ENCODE results near the gene DSG3. TPM values are rescaled to one million over a fixed set of nuclear protein-coding genes. Genes with fewer than 3 reads are reported as not detected.

The DSG3 gene
- total and polyA plus RNA-seq, 2 of the 8 experiments (the other 6 are each of a cell fraction or from before 2014, with no cell fraction given) = 0.03 to 0.07 TPM

- H2AFZ ChIP-seq (ENCODE audit: low read length) = no peak overlapping the region
- no peak overlapping the region for H3K56ac ChIP-seq (replicated peaks; ENCODE audit: insufficient read length, low read depth, low read length)
- no peak overlapping the region for H3K4me3 ChIP-seq (ENCODE audit: extremely low read depth in 1 of 4, insufficient read depth in 2 of 4, low read depth in 3 of 4, low read length in 4 of 4)
- WGBS, 2 experiments (ENCODE audit: extremely low coverage in 1 of 2, insufficient coverage in 1 of 2, insufficient read length in 1 of 2, insufficient replicate concordance in 2 of 2, low coverage in 1 of 2, low lambda C conversion rate in 2 of 2, missing lambda C conversion rate in 1 of 2) = 94% methylated on average over 9 of the region's 9 CpGs; no CpG with 5 or more reads in 1 of the 2 experiments
- no peaks in the 10 kb centered on the region for H3K27me3 ChIP-seq (replicated peaks in 1 of 4; ENCODE audit: control insufficient read depth in 3 of 4, extremely low read depth in 1 of 4, insufficient read depth in 3 of 4, low read length in 3 of 4)
- no peak overlapping the region for H3K4me2 ChIP-seq (ENCODE audit: insufficient read depth in 1 of 2, low read depth in 2 of 2, low read length in 2 of 2)
- H2BK120ac ChIP-seq (replicated peaks; ENCODE audit: low read depth, low read length) = no peak overlapping the region
- no peak overlapping the region for H2BK20ac ChIP-seq (ENCODE audit: low read length)
- no peak overlapping the region for H3K4ac ChIP-seq (replicated peaks; ENCODE audit: insufficient read length, low read depth, low read length)
- DNase-seq (ENCODE audit: low read depth in 1 of 2, low spot score in 2 of 2) (no peak), FAIRE-seq (no peak)
- no peak overlapping the region for H3K18ac ChIP-seq (ENCODE audit: extremely low read depth, low read length)
- no peak overlapping the region for H4K91ac ChIP-seq (replicated peaks; ENCODE audit: insufficient read length, low read length)
- no peak overlapping the region for H3K27ac ChIP-seq (ENCODE audit: low read depth, low read length)
- H3K9me3 ChIP-seq (ENCODE audit: insufficient read depth in 2 of 2, low read depth in 1 of 2, low read length in 1 of 2) = no peaks in the 10 kb centered on the region
- H3K23me2 ChIP-seq (ENCODE audit: low read depth, low read length) = peaks cover 3% of the 10 kb centered on the region; the same call in 1 of the 2 replicates
- H3K14ac ChIP-seq (ENCODE audit: insufficient read length) = no peak overlapping the region
- no peak overlapping the region for H3K9ac ChIP-seq (replicated peaks in 1 of 4; ENCODE audit: extremely low read depth in 1 of 4, low read depth in 3 of 4, low read length in 3 of 4)
- no peaks in the 10 kb centered on the region for H3K79me2 ChIP-seq (ENCODE audit: control insufficient read depth in 1 of 2, insufficient read depth in 2 of 2, low read length in 2 of 2)
- no peaks in the 10 kb centered on the region; a peak in 1 of 7 replicates for H3K4me1 ChIP-seq (replicated peaks in 1 of 4; ENCODE audit: control insufficient read depth in 3 of 4, insufficient read depth in 4 of 4, low read length in 3 of 4)
- H3K79me1 ChIP-seq (ENCODE audit: low read depth, low read length) = no peaks in the 10 kb centered on the region
- no peak overlapping the region for H2AK5ac ChIP-seq (ENCODE audit: low read depth, low read length)
- H4K5ac ChIP-seq (ENCODE audit: insufficient read length, low read depth, low read length) = no peak overlapping the region
- no peaks in the 10 kb centered on the region for H4K20me1 ChIP-seq (replicated peaks in 1 of 2; ENCODE audit: control insufficient read depth in 1 of 2, insufficient read depth in 2 of 2, low read length in 2 of 2)
- H3K36me3 ChIP-seq (ENCODE audit: control insufficient read depth in 2 of 4, insufficient read depth in 4 of 4, low read length in 3 of 4) = no peaks in the 10 kb centered on the region
- POLR2A ChIA-PET (ENCODE audit: partially characterized antibody) = no interaction called here
- H2BK5ac ChIP-seq (ENCODE audit: low read depth, low read length) = no peak overlapping the region
- no peak overlapping the region for H4K8ac ChIP-seq (ENCODE audit: extremely low read depth, insufficient read depth, low read length)
- H2BK12ac ChIP-seq (ENCODE audit: low read depth, low read length) = no peak overlapping the region
- H2BK15ac ChIP-seq (ENCODE audit: low read length) = no peak overlapping the region
- no peak overlapping the region for H3K23ac ChIP-seq (ENCODE audit: insufficient read length)
- CTCF ChIA-PET (ENCODE audit: partially characterized antibody) = interaction anchor here (1.4 kb wide), 1 partner anchor 155 kb away, joined by 4 read pairs; no protein-coding TSS in a partner anchor
- TF ChIP-seq KDM5A (IDR thresholded peaks at IDR 0.05; ENCODE audit: low read length) (no peak), RBBP5 (IDR thresholded peaks at IDR 0.05; ENCODE audit: borderline replicate concordance, low read depth, low read length) (no peak), BCL11A (IDR thresholded peaks at IDR 0.05; ENCODE audit: low read depth in 2 of 2, low read length in 2 of 2) (no peak), SRF (IDR thresholded peaks at IDR 0.05; ENCODE audit: low read depth, low read length) (no peak), FOSL1 (IDR thresholded peaks at IDR 0.05; ENCODE audit: insufficient read depth, low read depth, low read length) (no peak), RFX5 (IDR thresholded peaks at IDR 0.05; ENCODE audit: borderline replicate concordance, low read depth, low read length) (no peak), SP2 (IDR thresholded peaks at IDR 0.05; ENCODE audit: low read length) (no peak), TEAD4 (IDR thresholded peaks at IDR 0.05; ENCODE audit: low read depth, low read length) (no peak), POLR2A (IDR thresholded peaks at IDR 0.05; ENCODE audit: control extremely low read depth in 1 of 2, low read depth in 2 of 2, low read length in 2 of 2) (no peak), KDM1A (IDR thresholded peaks at IDR 0.05; ENCODE audit: borderline replicate concordance, low read length) (no peak), EP300 (IDR thresholded peaks at IDR 0.05; ENCODE audit: borderline replicate concordance in 1 of 2, low read depth in 2 of 2, low read length in 2 of 2) (no peak), CTCF (IDR thresholded peaks at IDR 0.05; ENCODE audit: control extremely low read depth in 1 of 3, insufficient read depth in 1 of 3, low read depth in 1 of 3, low read length in 3 of 3) (no peak), TCF12 (IDR thresholded peaks at IDR 0.05; ENCODE audit: low read depth, low read length) (no peak)
These were observed 45.1 kb downstream of the DSG3 start for GRCh38 chr18:31492671-31493070.

Data from H1 (cell line).